ENCODE measurements around the gene TCEA2.

The TCEA2 gene
- 5.2 to 15.8 (median 14.7) reads per million in 3 experiments for total RNA-seq

GRCh38 chr20:64062596-64063388 is at the start of gene TCEA2:
TCEA2 (plus strand) TSS chr20:64063198; CDS start chr20:64063313, 115 bp downstream.
- peak; percentile 89 for DNase-seq

DNA sequence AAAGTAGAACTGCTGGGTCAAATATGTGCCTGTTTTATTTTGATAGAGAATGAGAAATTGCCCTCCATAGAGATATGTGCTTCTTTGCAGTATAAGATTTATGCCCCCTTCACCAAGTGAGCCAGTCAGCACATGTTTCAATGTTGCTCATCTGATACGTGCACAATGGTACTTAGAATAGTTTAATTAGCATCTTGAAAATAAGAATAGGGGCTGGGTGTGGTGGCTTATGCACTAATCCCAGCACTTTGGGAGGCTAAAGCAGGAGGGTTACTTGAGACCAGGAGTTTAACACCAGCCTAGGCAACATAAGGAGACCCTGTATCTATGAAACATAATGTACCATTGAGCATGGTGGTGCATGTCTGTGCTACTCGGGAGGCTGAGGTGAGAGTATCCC is 47.4 kb upstream of the TCEA2 start:
- no peak for DNase-seq

GRCh38 chr20:64021124-64021975 is 41.6 kb upstream of the TCEA2 start:
- DNase-seq = no peak

GRCh38 chr20:64022671-64023360 is 40.2 kb upstream of the TCEA2 start:
- DNase-seq = no peak

GRCh38 chr20:64023361-64024140 is 39.4 kb upstream of the TCEA2 start:
- no peak for DNase-seq

DNA sequence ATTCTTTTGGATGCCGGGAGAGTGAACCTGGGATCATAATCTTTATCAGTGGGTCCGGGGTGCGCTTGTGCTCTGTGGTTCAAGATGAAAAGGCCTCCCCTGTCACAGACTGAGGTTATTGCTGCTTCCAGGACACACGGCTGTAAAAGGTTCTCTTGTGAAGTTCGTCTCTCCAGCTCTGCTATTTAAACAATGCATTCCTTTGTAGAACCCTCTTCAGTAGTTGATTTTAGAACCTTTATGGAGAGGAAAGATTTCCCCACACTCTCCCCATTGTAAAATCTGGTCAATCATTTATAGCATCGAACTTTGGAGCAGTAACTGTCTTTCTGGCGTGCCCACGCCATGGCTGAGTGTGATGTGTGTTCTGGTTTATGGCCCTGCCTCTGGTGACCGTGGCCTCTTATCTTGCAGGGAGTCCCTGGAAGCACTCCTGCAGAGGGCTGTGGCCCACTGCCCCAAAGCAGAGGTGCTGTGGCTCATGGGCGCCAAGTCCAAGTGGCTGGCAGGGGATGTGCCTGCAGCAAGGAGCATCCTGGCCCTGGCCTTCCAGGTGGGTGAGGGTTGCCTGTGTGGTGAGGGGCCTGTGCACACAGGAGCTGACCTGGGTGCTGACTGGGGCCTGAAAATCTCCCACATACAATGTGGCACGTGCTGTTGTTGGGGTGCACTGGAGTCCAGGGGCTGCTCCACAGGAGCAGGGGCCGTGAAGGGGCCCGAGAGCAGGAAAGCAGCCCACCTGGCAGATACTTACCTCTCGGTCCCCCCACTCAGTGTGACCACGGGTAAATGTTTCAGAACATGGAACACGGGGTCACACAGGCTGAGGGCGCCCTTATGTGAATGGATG is 38.6 kb upstream of the TCEA2 start:
- no peak for DNase-seq

- no peak for DNase-seq
Observed at GRCh38 chr20:64025101-64025825, 37.7 kb upstream of the TCEA2 start.

DNA sequence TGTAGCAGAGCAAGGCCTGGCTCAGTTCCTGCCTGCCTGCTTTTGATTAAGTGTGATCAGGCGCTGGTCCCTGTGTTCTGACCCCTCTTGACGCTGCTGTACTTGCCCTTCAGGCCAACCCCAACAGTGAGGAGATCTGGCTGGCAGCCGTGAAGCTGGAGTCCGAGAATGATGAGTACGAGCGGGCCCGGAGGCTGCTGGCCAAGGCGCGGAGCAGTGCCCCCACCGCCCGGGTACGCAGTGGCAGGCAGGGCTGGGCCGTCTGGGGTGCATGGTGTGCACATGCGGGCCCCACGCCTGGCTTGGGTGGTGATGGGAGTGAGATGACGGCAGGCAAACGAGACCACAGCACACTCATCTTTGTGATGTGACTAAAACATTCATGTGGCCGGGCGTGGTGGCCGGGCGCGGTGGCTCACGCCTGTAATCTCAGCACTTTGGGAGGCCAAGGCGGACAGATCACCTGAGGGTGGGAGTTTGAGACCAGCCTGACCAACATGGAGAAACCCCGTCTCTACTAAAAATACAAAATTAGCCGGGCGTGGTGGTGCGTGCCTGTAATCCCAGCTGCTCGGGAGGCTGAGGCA is 37.1 kb upstream of the TCEA2 start:
- no peak for DNase-seq

DNA sequence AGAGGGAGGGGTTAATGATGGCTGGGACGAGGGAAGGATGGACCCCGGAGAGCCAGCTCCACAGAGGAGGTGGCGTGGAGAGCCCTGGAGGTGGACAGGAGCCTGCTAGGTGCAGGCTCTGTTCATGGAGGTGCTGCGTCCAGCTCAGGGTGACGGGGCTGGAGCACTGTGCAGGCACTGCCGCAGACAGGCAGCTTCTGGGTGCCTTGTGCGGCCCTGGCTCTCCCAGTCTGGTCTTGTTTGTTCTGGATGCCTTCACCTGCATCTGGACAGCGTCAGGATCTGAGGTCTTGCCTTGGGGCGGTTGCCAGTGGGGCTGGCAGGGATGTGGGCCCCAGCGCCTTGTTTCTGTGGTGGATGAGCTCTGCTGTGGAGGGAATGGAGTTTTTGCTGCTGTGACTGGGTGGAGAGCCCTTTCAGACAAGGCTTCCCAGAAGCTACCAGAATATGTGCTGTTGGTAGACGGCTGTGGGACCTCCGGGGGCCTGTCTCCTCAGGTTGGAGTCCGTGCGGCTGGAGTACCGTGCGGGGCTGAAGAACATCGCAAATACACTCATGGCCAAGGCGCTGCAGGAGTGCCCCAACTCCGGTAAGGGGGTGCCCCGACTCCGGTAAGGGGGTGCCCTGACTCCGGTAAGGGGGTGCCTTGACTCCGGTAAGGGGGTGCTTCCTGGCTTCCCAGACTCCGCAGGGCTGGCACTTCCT is 34.9 kb upstream of the TCEA2 start:
- DNase-seq = no peak

- DNase-seq = no peak
Observed at GRCh38 chr20:64029293-64030117, 33.5 kb upstream of the TCEA2 start.

GRCh38 chr20:64030371-64031134 is 32.4 kb upstream of the TCEA2 start:
- DNase-seq = no peak

GRCh38 chr20:64031822-64032314 is 31.1 kb upstream of the TCEA2 start:
- DNase-seq = no peak

GRCh38 chr20:64032706-64033624 is 30.0 kb upstream of the TCEA2 start:
- DNase-seq = no peak

GRCh38 chr20:64033981-64034493 is 29.0 kb upstream of the TCEA2 start:
- DNase-seq = no peak

DNA sequence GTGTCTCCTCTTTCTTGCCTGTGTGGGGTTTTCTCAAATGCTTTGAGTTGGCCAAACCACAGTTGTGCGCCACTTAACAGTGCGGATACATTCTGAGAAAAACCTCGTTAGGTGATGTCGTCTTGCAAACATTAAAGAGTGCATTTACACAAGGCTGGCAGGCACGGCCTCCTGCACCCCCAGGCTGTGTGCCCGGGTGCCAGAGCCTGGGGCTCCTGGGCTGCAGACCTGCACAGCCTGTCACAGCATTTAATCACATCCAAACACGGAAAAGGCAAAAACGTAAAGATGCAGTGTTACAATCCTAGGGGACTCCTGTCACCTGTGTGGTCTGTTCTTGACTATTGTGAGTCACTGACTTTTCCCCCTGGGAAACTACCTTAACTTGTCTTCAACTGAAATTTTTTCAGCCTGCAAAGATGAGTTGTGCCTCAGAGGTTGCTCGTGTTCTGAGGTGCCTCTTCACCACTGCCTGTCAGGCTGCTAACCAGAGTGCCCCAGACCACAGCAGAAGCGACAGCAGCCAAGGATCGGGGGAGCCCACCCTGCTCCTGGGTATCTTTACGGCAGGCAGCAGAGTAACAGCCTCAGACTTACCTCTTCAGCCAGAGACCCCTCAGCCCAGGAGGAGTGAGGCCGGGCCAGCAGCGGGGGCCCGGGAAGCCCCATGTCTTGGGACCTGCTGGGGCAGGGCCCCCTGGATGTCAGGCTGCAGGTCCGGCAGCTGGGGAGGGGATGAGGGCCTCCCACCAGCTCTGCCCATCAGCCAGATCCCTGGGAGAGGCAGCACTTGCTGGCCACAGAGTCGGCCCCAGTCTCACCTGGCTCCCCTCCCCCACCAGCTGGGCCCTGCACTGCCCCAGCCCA is 27.7 kb upstream of the TCEA2 start:
- DNase-seq = peak; percentile 30
